GM21381 (cell line): ENCODE results near the gene ZNF77.
"Not testable (repeated sequence)": the region's sequence is repeated elsewhere in the genome, so short reads cannot be mapped to it uniquely, and the experiment has no call there.

ENCODE experiments used
- ATAC-seq: cut with Tn5 transposase; IDR thresholded peaks from one replicate; pipeline ENCODE4 v1.9.1; 2021; ENCODE audit warnings: mild to moderate bottlenecking, moderate library complexity; ENCODE audit not compliant: unreplicated experiment

Gene ZNF77

DNA sequence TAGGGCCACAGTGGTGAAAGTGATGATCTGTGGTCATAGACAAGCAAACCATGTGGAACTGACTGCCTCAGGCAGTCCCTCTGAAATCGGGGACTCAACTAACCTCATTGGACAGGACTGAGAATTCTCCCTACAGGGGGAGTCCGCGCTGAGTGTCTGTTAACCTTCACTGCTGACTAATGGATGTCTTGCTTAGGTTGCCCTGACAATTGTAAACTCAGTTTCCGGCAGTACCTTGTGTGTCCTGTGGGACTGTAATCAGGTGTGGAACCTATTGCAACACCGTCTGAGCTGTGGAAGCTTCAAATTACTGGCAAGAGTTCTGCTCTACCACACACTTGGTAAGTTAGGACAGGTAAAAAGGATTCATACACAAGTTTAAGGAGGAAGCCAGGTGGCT, 21.8 kb downstream of the ZNF77 start:
- ATAC-seq = no peak

DNA sequence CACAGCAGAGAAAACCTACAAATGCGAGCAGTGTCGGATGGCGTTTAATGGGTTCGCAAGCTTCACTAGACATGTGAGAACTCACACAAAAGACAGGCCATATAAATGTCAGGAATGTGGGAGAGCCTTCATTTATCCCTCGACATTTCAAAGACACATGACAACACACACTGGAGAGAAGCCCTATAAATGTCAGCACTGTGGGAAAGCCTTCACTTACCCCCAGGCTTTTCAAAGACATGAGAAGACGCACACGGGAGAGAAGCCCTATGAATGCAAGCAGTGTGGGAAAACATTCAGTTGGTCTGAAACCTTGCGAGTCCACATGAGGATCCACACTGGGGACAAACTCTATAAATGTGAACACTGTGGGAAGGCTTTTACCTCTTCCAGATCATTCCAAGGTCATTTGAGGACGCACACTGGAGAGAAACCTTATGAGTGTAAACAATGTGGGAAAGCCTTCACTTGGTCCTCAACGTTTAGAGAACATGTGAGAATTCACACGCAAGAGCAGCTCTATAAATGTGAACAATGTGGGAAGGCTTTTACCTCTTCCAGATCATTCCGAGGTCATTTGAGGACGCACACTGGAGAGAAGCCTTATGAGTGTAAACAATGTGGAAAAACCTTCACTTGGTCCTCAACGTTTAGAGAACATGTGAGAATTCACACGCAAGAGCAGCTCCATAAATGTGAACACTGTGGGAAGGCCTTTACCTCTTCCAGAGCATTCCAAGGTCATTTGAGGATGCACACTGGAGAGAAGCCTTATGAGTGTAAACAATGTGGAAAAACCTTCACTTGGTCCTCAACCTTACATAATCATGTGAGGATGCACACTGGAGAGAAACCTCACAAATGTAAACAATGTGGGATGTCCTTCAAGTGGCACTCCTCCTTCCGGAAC, 27.2 kb downstream of the ZNF77 start:
- no peak for ATAC-seq

DNA sequence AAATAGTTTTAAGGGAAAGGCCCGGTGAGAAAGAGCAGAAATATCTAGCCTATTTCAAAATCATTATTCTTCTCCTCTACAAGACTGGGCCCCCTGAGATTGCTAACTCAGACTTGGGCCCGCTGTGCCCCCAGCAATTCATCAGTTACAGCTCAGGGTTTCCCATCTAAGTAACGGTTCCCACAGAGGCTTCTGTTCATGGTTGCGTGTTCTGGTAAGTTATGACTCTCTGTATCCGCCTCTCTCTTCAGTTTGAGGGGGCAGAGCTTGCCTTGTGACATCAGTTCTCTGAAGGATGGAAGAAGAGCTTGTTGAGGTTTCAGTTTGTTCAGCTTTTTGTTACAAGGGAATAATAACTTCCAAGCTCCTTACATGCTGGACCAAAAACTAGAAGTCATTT, 32.5 kb downstream of the ZNF77 start:
- ATAC-seq = no peak

DNA sequence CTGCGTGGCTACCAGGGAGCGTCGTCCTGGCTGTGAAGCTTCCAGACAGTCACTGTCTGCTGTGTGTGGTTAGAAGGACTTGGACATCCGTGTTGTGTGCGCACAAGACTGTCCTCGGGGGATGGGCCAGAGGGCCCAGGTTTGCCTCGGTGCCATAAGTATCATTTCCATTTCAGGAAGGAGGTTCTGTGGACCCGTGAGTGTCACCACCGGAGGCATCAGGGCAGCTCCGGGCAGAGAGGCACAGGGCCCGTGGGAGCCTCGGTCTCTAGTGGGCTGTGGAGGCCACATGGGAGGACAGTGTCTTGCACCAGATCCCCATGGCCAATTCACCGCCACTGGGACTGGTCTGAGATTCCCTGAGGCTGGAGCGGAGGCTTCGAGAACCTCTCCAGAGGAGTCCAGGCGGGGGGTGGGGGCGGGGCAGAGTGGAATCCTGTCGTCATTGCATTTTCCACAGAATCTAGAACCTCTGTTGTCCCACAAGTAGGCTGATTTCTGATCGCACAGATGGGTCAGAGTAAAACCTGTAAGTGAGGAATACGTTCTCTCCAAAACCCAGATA, 38.1 kb downstream of the ZNF77 start:
- no peak for ATAC-seq

DNA sequence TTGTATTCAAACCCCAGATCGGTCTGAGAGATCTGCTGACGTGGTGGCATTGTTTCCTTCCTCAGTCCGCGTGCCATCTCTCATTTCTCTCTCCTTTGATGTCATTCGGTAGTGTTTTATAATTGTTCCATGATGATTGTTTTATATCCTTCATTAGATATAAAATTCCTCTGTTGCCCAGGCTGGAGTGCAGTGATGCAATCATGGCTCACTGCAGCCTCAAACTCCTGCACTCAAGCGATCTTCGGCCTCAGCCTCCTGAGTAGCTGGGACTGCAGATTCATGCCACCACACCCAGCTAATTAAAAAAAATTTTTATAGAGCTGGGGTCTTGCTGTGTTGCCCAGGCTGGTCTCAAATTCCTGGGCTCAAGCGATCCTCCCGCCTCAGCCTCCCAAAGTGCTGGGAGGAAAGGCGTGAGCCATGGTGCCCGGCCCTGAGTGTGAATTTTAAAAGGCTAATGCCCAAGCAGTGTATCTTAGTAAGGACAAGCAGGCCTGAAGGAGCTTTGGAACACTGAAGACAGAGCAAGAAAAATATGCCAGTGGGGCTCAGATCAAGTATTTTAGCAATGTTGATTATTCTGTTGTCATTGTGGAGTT, 38.8 kb downstream of the ZNF77 start:
- ATAC-seq = no peak

DNA sequence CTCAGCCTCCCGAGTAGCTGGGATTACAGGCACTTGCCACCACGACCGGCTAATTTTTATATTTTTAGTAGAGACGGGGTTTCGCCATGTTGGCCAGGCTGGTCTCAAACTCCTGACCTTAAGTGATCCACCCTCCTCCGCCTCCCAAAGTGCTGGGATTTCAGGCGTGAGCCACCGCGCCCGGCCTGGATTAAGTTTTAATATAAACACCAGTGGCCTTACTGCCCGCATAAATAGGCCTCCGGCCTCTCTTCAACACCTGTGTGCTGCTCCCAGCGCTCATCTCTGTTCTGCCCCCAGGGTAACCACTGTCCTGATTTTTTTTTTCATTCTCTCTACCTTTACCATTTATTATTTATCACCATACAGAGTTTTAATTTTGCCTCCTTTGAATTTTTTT, 41.4 kb downstream of the ZNF77 start:
- ATAC-seq = not testable (repeated sequence)

DNA sequence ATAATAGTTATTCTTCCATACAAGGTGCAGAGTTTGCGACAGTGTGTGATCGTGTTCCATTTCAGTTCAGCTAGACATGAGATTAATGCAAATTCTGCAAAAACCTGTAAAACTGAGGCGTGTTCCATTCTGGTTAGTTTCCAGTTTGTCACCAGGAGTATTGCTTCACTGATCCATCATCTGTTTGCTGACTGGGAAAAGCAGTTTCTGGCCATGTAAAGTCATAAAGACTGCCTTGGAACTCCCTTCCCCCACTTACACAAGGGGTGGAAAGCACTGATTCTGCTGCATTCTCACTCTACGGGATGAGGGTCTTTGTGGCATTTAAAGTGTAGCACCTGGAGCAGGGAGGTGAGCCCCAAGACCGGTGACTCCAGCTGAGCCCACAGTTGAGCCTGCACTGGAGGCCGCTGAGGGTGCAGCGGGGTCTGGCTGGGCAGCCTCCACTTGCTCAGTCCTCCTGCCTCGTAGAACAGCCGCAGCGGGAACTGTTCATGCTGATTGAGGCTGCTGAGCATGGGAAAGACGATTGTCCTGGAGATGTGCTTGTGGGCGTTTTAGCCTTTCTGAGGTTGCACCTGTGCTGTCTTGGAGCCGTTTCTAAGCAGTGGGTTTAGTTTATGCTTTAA, 42.1 kb downstream of the ZNF77 start:
- no peak for ATAC-seq

DNA sequence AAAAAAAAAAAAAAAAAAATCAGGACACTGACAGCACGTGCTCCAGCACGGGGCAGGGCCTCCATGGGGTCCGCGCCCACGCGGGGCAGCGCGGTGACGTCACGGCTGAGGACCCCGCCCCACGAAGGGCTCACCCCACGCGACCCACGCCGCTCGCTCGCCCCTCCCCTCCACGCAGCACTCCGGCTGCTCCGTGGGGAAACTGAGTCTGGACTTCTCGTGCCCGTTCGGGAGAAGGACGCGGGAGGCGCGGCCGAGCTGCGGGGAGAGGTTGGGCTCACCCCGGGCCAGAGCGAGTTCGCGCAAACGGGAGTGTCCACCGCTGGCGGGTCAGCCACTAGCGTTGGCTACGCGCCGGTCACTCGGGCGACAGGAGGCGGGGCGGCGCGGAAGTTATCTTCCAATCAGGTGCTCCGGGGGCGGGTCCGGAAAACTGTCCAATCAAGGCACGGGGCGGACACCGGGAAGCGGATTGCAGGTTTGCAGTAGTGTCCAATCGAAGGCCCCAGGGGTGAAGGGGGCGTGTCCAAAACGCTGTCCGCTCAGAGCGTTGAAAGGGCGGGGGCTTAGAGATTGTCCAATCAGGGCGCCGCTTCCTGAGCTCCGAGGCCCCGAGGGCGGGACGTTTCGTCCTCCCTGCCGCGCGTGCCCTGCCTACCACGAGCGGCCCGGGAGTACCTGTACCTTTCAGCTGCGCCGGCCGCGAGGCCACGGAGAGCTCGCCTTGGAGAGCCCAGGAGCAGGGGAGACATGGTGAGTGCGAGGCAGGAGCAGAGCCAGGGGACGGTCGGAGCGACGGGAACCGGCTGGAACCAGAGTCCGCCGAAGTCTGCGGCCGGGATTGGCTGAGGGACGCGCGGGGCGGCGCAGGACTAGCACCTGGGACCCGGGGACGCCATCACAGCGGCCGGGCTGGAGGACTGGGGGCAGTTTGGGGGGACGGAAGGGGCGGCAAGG, 44.2 kb downstream of the ZNF77 start, which contains the start of gene ZNF57:
Gene ZNF57, plus strand, starts transcription at position 633 of the 957 bp plus-strand sequence. Its CDS starts 118 bp downstream, at position 751.
- peak; percentile 95 for ATAC-seq

DNA sequence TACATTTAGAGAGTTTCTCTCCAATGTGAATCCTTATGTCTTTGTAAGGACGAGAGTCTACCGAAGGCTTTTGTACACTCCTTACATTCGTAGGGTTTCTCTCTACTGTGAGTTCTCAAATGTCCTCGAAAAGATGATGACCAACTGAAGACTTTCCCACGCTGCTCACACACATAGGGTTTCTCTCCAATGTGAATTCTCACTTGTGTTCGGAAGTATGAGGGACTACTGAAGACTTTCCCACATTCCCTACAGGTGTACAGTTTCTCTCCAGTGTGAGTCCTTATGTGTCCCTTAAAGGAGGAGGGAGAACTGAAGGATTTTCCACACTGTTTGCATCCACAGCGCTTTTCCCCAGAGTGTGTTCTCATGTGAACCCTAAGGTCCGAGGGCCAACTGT, 48.1 kb downstream of the ZNF77 start:
- no peak for ATAC-seq

DNA sequence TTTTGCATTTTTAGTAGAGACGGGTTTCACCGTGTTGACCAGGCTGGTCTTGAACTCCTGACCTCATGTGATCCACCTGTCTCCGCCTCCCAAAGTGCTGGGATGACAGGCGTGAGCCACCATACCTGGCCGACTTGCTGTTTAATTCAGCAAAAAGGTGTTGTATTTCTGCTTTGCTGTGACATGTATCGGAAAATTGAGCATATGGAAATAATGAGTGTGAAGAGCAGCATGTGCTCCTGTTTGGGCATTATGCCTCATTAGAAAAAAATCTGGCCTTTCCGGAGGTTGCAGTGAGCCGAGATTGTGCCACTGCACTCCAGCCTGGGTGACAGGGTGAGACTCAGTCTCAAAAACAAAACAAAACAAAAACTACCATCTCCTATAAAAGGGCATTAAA, 54.2 kb downstream of the ZNF77 start:
- ATAC-seq = not testable (repeated sequence)

DNA sequence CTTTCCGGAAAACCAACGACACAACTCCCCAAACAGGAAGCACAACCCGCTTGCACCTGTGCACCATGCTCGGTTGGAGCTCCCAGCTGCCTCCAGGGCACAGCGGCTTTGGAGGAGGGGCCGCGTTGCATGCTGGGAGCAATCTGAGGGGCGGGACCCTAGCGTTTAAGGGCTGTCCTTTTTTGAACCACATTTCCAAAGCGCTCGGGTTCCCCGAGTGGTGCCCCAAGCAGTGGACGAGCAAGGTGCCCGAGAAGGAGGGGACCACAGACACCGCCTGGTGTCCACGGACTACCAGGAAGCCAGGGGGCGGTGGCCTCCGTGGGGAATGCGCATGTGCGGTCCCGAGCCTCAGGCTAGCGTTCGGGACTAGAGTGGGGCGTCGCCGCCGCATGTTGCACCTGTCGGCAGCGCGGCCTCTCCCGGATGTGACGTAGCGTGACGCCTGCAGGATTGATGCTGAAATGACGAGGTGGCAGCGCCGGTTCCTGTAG, 56.0 kb downstream of the ZNF77 start:
- ATAC-seq = no peak

DNA sequence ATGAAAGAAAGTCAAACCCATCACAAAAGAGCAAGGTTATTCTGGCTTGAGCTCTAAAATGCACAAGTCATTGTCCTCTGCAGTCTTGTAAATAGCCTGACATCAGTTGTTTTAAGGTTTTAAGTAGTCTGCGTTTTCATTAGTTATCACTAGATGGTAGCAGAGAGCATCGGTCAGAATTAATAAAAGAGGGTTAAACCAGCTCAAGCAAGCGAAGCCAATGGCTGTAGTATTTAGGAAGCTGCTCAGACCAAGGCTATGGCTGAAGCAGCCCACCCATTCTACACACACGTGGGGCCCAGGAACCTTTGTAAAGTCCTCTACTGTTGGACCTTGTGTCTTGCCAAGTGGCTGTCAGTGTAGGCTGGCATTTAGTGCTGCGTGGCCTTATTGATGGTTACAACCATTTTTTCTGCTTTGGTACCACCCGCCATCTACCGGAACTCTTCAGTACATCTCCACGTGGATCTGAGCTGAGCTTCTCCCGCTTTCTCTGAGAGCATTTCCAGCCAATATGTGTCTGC, 57.3 kb downstream of the ZNF77 start:
- ATAC-seq = no peak

DNA sequence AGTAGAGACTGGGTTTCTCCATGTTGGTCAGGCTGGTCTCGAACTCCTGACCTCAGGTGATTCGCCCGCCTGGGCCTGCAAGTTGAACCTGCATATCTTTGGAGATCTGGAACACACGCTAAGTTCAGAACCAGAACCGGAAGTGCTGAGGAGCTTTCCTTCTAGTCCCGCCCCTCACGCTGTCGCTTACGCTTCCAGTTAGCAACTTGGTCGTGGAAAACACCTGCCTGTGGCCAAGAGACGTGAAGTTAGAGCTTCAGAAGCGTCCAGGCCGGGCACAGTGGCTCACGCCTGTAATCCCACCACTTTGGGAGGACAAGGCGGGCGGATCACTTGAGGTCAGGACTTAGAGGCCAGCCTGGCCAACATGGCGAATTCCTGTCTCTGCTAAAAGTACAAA, 59.0 kb downstream of the ZNF77 start:
- no peak for ATAC-seq

DNA sequence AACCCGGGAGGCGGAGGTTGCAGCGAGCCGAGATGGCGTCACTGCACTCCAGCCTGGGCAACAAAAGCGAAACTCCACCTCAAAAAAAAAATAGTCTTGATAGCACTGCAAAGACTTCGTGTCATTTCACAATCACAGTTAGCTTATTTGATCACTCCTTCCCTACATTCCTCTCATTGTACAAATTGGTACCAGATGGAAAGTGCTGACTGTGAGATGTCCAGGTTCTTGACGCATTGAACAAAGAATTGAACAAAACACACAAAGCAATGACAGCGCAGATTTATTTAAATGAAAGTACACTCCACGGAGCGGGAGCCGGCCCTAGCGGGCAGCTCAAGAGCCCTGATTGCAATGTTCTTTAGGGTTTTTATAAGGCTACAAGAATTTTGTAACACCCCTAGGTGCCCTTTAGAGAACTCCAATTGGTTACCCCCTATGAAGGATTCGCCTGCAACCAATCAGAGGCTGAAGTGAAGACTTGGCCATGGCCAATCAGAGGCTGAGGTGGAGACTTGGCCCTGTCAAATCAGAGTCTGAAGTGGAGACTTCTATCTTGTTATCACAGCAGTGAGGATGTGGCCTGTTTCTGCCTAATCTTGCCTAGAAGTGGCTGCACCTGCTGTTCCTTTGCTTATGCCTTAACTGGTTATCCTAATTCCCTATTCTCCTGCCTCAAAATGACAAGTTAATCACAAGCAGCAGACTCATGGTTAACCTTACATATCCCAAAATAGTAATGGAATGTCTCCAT, 60.9 kb downstream of the ZNF77 start:
- no peak for ATAC-seq
